ENCODE measurements around the gene PRKCD.

The PRKCD gene

DNA sequence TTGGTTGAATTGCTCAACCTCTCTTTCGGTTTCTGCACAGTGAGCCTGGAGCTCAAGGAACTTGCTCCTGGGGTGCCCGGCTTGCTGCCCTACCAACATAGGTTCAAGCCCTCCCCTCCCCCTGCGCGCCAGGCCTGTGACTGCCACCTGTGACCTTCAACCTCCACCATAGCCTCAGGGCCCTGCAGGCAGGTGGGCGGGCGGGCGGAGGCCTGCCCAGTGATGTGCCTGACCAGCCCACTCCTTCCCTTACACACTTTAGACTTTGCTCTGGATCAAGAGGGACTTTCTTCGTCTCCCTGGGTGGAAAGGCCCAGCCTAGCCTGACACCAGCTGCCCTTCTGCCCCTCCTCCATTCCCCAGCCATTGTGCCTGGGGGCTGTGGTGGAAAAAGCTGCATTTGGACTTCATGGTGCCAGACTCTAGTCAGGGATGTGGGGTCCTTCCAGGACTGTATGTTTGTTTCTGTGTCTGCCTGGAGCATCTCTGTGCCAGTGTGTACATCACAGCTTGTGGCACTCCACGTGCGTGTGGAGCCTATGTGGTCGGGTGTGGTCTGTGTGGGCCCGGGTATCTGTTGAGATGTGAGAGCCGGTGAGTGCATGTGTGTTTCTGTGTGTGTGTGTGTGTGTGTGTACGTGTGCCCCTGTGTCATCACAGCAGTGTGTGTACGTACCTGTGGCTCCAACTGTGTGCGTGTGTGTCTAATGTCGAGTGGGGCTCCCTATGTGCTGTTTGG is 9.5 kb downstream of the PRKCD start:
- H3K9me3 Mint-ChIP-seq: no peaks in the 10 kb centered on the region
- peaks cover 57% of the 10 kb centered on the region for H3K4me1 Mint-ChIP-seq
- no peak overlapping the region for H3K27ac Mint-ChIP-seq
- no peaks in the 10 kb centered on the region for H3K27me3 Mint-ChIP-seq
- peak overlapping the region in 1 of 2 donors; percentile 16 for H3K4me3 Mint-ChIP-seq
- DNase-seq (peak in 1 of 2 donors; percentile 48), ATAC-seq (peak; percentile 71)

DNA sequence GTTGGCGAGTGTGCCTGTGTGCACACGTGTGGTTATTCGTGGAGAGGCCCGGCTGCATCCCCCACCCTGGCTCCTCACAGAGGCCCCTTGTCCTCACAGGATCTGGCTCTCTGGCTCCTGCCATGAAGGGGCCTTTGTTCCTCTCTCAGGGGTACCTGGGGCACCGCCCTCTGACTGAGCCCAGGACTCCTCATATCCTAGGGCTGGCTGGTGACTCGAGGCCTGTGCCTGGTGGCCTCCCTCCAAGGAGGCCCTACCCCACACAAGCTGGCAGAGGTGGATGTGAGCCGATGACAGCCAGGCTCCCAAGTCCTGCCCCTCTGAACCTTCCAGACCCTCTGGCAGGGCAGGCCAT is 10.0 kb downstream of the PRKCD start:
- no peak overlapping the region for H3K4me3 Mint-ChIP-seq
- no peak for DNase-seq
- ATAC-seq: no peak
- H3K4me1 Mint-ChIP-seq: peaks cover 57% of the 10 kb centered on the region
- no peaks in the 10 kb centered on the region for H3K9me3 Mint-ChIP-seq
- no peak overlapping the region for H3K27ac Mint-ChIP-seq
- H3K27me3 Mint-ChIP-seq: no peaks in the 10 kb centered on the region

- no peak overlapping the region for H3K4me3 Mint-ChIP-seq
- peaks cover 51% of the 10 kb centered on the region for H3K4me1 Mint-ChIP-seq
- H3K9me3 Mint-ChIP-seq: no peaks in the 10 kb centered on the region
- peak overlapping the region; percentile 29 to 68 for H3K27ac Mint-ChIP-seq
- H3K27me3 Mint-ChIP-seq: no peaks in the 10 kb centered on the region
- no peak for ATAC-seq
- DNase-seq: no peak
These were observed 11.0 kb downstream of the PRKCD start for GRCh38 chr3:53171827-53172505.

- no peaks in the 10 kb centered on the region for H3K27me3 Mint-ChIP-seq
- H3K4me1 Mint-ChIP-seq: peaks cover 48% of the 10 kb centered on the region
- H3K4me3 Mint-ChIP-seq: no peak overlapping the region
- H3K9me3 Mint-ChIP-seq: no peaks in the 10 kb centered on the region
- DNase-seq (no peak), ATAC-seq (no peak)
- H3K27ac Mint-ChIP-seq: no peak overlapping the region
These were observed 12.1 kb downstream of the PRKCD start for GRCh38 chr3:53173107-53173506.

DNA sequence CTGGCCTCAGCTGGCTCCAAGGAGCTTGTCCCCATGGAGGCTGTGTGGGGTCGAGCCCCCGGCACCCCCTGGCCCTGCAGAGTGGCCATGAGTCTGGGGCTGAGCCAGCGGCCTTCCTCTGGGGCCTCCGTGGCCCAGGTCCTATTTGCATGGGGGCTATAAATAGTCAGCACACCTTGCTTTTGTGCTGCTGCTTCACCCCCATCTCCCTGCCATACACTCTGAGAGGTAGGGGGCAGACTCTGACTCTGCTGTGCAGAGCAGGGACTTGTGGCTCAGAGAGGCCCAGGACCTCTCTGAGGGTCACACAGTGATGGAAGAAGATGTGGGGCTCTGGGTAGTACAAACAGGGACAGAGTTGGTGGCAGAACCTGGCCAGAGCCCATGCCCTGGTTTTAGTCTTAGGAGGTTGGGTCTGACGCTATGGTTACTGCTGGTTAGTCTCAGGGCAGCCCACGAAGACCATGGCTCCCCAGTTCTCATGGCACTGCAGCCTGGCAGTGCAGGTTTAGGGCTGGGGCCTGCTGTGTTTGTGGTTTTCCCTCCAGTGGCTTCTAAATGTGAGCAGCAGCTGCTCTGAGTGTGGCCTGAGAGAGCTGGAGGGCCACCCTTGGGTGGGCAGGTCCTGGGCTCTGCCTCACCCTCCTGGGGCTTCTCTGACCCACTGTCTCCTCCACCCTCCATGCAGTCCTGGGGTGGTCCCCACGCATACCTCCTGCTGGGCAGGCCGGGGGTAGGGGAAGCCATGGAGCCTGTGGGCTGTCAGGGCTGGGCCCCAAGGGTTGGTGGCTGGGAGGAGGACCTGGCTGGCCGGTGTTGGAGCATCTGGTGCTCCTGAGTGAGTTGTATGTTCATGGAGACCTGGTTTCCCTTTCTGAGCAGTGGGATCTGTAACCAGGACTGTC is 13.6 kb downstream of the PRKCD start:
- no peak overlapping the region for H3K4me3 Mint-ChIP-seq
- H3K9me3 Mint-ChIP-seq: no peaks in the 10 kb centered on the region
- peaks cover 33% of the 10 kb centered on the region for H3K4me1 Mint-ChIP-seq
- peak overlapping the region in 1 of 2 donors; percentile 74 for H3K27ac Mint-ChIP-seq
- no peaks in the 10 kb centered on the region for H3K27me3 Mint-ChIP-seq
- DNase-seq (no peak), ATAC-seq (no peak)

DNA sequence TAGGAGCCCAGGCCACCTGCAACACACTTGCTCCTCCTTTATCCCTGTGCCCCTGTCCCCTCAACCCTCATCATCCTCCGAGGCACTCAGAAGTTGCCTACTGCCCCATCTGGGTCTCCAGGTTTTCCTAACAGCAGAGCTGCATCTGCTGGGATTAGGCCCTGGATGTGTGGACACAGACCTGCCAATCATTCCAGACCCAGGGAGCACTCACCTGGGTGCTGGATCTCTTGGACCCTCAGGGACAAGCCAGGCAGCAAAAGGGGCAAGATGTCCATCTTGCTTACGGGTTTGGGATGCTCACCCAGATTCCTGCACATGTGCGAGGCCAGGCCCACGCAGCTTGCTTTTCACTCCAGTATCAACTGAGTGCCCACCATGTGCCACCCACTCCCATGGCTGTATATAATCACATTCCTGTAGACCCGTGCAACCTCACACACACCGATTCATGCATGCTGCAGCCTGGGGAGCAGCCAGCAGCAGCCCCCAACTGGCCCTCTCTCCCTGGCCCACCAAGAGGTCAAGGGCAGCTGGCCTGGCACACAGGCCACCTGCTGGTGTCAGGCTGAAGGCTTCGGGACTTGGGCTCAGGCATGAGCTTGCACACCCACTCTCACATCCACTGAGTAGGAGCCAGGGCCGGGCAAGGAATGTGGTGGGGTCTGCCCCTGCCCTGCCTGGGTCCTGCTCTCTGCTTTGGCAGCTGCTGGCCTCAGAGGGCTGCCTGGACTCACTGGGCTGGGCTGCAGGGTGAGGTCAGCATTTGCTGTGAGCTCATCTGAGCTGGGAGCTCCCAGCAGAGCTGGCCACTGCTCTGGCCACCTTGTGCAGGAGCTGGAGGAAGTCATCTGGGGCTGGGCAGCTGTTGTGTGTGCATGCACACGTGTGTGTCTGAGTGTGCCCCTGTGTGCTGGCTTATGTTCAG is 14.9 kb downstream of the PRKCD start:
- H3K27ac Mint-ChIP-seq: no peak overlapping the region
- no peak for ATAC-seq
- peaks cover 20% of the 10 kb centered on the region for H3K4me1 Mint-ChIP-seq
- no peaks in the 10 kb centered on the region for H3K9me3 Mint-ChIP-seq
- DNase-seq: no peak
- H3K27me3 Mint-ChIP-seq: no peaks in the 10 kb centered on the region
- H3K4me3 Mint-ChIP-seq: no peak overlapping the region

GRCh38 chr3:53178246-53178645 is 17.2 kb downstream of the PRKCD start:
- Mint-ChIP-seq H3K27me3 (no peaks in the 10 kb centered on the region), H3K27ac (peak overlapping the region in 1 of 2 donors; percentile 12), H3K4me3 (no peak overlapping the region), H3K4me1 (no peaks in the 10 kb centered on the region), H3K9me3 (no peaks in the 10 kb centered on the region)
- DNase-seq: no peak
- no peak for ATAC-seq

- H3K27ac Mint-ChIP-seq: peak overlapping the region in 1 of 2 donors; percentile 83
- ATAC-seq (no peak), DNase-seq (no peak)
- H3K9me3 Mint-ChIP-seq: no peaks in the 10 kb centered on the region
- no peaks in the 10 kb centered on the region for H3K4me1 Mint-ChIP-seq
- H3K4me3 Mint-ChIP-seq: no peak overlapping the region
- H3K27me3 Mint-ChIP-seq: no peaks in the 10 kb centered on the region
These were observed 18.6 kb downstream of the PRKCD start for GRCh38 chr3:53179580-53179979.

- H3K9me3 Mint-ChIP-seq: no peaks in the 10 kb centered on the region
- peak overlapping the region in 1 of 2 donors; percentile 2 for H3K27ac Mint-ChIP-seq
- no peaks in the 10 kb centered on the region for H3K27me3 Mint-ChIP-seq
- no peaks in the 10 kb centered on the region for H3K4me1 Mint-ChIP-seq
- DNase-seq: no peak
- no peak overlapping the region for H3K4me3 Mint-ChIP-seq
- ATAC-seq: peak; percentile 16
These were observed 19.5 kb downstream of the PRKCD start for GRCh38 chr3:53180305-53181023.

GRCh38 chr3:53181024-53181371 is 20.0 kb downstream of the PRKCD start:
- ATAC-seq (no peak), DNase-seq (no peak)
- Mint-ChIP-seq H3K27ac (peak overlapping the region in 1 of 2 donors; percentile 71), H3K4me1 (no peaks in the 10 kb centered on the region), H3K9me3 (no peaks in the 10 kb centered on the region), H3K4me3 (no peak overlapping the region), H3K27me3 (no peaks in the 10 kb centered on the region)

DNA sequence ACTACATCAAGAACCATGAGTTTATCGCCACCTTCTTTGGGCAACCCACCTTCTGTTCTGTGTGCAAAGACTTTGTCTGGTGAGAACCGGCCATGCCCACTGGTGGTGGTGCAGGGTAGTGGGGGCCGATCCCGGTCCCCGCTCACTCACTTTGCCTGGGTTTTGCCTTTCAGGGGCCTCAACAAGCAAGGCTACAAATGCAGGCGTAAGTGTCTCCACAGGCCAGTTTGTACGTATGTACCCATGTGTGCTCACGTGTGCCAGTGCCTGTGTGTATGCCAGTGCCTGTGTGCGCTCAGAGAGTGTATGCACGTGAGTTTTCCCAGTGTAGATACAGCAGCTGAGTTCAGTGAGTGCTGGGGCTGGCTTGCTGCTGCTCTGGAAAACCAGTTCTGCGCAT is 20.5 kb downstream of the PRKCD start:
- Mint-ChIP-seq H3K27me3 (no peaks in the 10 kb centered on the region), H3K4me3 (no peak overlapping the region), H3K9me3 (no peaks in the 10 kb centered on the region), H3K4me1 (no peaks in the 10 kb centered on the region), H3K27ac (no peak overlapping the region)
- no peak for ATAC-seq
- DNase-seq: no peak

GRCh38 chr3:53182764-53183355 is 21.9 kb downstream of the PRKCD start:
- H3K27me3 Mint-ChIP-seq: no peaks in the 10 kb centered on the region
- ATAC-seq: no peak
- no peaks in the 10 kb centered on the region for H3K9me3 Mint-ChIP-seq
- no peak overlapping the region for H3K4me3 Mint-ChIP-seq
- no peak for DNase-seq
- H3K4me1 Mint-ChIP-seq: no peaks in the 10 kb centered on the region
- no peak overlapping the region for H3K27ac Mint-ChIP-seq

- no peaks in the 10 kb centered on the region for H3K27me3 Mint-ChIP-seq
- no peak overlapping the region for H3K4me3 Mint-ChIP-seq
- ATAC-seq: peak; percentile 4
- H3K9me3 Mint-ChIP-seq: no peaks in the 10 kb centered on the region
- H3K4me1 Mint-ChIP-seq: no peaks in the 10 kb centered on the region
- no peak overlapping the region for H3K27ac Mint-ChIP-seq
- no peak for DNase-seq
These were observed 22.5 kb downstream of the PRKCD start for GRCh38 chr3:53183514-53183913.

GRCh38 chr3:53184701-53185100 is 23.7 kb downstream of the PRKCD start:
- no peaks in the 10 kb centered on the region for H3K27me3 Mint-ChIP-seq
- DNase-seq (no peak), ATAC-seq (no peak)
- no peak overlapping the region for H3K4me3 Mint-ChIP-seq
- no peaks in the 10 kb centered on the region for H3K9me3 Mint-ChIP-seq
- no peaks in the 10 kb centered on the region for H3K4me1 Mint-ChIP-seq
- H3K27ac Mint-ChIP-seq: no peak overlapping the region
